Coronary artery (tissue), 2 donors: ENCODE results near the gene CAMK4.

Experiments used
- DNase-seq: peaks from one replicate; pipeline ENCODE4 v3.0.0-alpha.2; 2017; ENCODE audit warnings: low spot score
- H3K27ac ChIP-seq, 2 donors: fragments of 200-600 bp; sonication (generic); one replicate each; pipeline ENCODE4 v1.5.1; 2016 to 2019
- H3K4me3 ChIP-seq: fragments of 200-600 bp; sonication (generic); 2 replicates; pipeline ENCODE4 v1.5.1; 2016; ENCODE audit warnings: mild to moderate bottlenecking, moderate library complexity
- TF ChIP-seq, protein P1 (sequence below): fragments of 200-600 bp; sonication (generic); IDR thresholded peaks from one replicate; pipeline ENCODE4 v1.5.1; 2019; ENCODE audit warnings: antibody characterized with exemption

The CAMK4 gene

DNA sequence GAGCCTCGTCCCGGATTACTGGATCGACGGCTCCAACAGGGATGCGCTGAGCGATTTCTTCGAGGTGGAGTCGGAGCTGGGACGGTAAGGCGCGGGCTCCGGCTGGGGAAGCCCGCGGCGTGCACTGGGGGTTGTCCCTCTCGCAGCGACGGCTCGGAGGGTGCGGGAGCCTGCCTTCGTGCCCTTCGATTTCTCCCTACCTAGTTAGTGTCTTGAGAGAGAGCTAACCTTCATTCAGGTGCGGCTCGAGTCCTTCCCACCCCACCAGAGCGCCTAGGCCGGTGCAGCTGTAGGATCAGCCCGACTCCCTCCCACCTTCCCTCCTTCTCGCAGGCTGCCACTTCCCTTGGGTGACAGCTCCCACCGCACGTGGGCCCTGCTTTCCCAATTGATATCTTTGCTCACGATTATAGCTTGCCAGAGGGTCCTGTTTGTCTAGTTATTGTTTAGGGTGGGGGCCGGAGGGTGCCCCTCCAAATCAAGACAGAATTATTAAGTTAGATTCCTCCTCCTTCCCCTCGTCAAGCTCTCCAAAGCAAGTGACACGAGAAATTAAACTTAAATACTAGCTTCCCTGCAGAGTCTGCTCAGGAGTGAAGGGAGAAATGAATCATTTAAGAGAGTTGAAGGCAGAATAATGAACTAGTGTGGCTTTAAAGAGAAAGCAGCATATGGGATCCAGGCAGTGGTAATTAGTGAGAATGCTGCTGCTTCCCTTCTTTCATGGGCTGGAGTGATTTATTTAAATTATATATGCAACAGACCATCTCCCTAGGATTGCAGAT is 569 bp downstream of the CAMK4 start:
- H3K27ac ChIP-seq = no peak overlapping the region
- peak; percentile 73 for DNase-seq
- TF ChIP-seq, protein P1, sequence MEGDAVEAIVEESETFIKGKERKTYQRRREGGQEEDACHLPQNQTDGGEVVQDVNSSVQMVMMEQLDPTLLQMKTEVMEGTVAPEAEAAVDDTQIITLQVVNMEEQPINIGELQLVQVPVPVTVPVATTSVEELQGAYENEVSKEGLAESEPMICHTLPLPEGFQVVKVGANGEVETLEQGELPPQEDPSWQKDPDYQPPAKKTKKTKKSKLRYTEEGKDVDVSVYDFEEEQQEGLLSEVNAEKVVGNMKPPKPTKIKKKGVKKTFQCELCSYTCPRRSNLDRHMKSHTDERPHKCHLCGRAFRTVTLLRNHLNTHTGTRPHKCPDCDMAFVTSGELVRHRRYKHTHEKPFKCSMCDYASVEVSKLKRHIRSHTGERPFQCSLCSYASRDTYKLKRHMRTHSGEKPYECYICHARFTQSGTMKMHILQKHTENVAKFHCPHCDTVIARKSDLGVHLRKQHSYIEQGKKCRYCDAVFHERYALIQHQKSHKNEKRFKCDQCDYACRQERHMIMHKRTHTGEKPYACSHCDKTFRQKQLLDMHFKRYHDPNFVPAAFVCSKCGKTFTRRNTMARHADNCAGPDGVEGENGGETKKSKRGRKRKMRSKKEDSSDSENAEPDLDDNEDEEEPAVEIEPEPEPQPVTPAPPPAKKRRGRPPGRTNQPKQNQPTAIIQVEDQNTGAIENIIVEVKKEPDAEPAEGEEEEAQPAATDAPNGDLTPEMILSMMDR = no peak
- H3K4me3 ChIP-seq = peak overlapping the region; percentile 71

DNA sequence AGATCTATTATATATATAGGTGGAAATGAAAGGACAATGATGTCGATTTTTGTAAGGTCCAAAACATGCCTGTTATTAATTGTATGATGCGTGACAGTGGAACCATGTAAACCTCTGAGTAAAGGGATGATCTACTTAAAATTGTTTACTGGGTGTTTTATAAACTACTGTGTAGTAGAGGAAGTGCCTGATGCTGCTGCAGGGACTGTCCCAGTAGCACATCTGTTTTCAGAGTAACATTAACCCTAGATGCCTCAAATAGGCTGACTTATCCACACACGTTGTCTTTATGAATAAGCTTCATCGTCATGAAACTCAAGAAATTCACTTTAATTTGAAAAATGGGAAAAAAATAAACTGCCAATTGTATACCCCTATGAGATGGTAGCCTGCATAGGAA is 1.7 kb downstream of the CAMK4 start:
- DNase-seq = no peak
- TF ChIP-seq, protein P1 = no peak
- Histone ChIP-seq H3K27ac (no peak overlapping the region), H3K4me3 (no peak overlapping the region)

DNA sequence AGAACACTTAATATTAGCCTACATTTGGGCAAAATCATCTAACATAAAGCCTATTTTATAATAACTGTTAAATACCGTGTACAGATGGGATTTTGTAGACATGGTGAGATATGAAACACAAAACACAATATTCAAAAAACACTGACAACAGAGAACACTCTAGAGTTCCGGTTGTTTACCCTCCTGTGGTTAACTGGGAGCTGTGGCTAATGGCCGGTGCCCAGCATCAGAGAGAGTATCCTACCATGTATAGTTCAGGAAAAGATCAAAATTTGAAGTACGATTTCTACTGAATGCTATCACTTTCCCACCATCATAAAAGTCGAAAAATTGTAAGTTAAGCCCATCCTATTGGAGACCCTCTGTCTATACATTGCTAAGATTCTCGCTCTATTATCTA is 2.4 kb downstream of the CAMK4 start:
- Histone ChIP-seq H3K4me3 (no peak overlapping the region), H3K27ac (no peak overlapping the region)
- no peak for DNase-seq
- TF ChIP-seq, protein P1 = no peak

DNA sequence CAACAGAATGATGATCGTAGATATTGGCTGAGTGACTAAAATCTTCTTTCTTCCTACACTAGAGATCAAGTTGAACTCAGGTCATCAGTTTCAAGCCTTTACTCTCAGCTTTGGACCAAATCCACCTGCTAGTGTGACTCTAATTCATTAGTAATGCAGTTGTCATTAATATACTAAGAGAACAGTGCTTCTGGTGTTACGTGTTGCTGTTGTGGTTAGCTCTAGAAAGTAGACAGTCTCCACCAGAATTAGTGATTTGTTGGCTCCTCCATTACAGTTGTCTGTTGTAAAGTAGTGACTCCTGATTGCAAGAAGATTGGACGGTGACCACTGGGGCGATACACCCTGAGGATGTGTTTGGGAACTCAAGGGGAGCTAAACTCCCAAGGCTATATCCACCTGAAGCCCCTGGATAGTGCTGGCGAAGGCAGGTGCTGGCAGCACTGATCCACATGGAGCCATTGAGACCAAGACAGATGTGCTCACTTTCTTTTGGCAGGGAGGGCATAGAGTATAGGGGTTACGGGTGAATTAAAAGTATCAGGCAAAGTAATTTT is 3.1 kb downstream of the CAMK4 start:
- Histone ChIP-seq H3K27ac (no peak overlapping the region), H3K4me3 (no peak overlapping the region)
- TF ChIP-seq, protein P1 = no peak
- no peak for DNase-seq

DNA sequence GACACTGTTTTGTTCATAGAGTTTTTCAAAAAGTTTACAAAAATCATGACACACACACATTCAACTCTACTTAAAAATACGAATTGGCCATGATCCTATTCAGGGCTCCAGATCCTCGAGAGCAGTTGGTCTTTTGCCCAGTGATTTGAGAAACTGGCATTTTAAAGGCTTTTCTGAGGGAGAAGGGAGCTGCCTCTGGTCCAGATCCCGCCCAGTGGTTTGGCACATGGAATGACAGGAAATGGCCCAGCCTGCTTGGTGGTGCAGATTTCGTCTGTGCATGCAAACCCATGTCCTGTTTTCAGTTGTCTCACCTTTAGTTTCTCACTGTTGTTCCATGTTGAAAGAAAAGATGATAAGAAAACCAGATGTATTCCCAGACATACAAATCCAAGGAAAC is 3.6 kb downstream of the CAMK4 start:
- no peak for DNase-seq
- TF ChIP-seq, protein P1 = no peak
- Histone ChIP-seq H3K4me3 (no peak overlapping the region), H3K27ac (no peak overlapping the region)

DNA sequence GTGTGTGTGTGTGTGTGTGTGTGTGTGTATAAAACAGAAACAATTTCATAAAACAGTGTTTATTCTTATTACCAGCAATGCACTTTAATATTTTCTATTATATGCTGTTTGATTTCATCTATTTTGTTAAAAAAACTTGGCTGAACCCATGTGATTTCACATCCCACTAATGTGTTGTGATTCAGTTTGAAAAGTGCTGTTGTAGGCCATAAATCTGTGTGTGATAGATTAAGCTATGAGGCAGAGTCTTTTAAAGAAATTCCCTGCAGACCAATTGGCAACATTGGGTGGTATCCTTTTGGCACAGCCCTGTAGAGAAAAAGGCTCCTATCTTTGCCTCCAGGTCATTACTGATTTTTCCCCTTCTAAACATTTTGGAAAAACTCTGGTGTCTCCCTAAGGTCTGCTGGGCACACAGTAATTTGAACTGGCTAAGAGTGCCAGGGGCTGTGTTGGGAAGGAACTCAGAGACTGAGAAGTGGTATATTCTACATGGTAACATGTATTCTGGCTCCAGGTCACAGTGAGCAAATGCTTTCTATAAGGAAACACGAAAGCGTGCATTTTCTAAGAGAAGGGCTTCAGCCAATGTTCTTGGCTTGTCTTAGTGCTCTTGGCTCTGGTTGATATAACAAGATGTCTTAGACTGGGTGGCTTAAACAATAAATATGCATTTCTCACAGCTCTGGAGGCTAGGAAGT is 4.5 kb downstream of the CAMK4 start:
- no peak for DNase-seq
- TF ChIP-seq, protein P1 = no peak
- Histone ChIP-seq H3K27ac (no peak overlapping the region), H3K4me3 (no peak overlapping the region)
